Measurements from ENCODE around the gene MRM2. TPM values are rescaled to one million over a fixed set of nuclear protein-coding genes. Genes with fewer than 3 reads are reported as not detected.
"Not testable (repeated sequence)": the region's sequence is repeated elsewhere in the genome, so short reads cannot be mapped to it uniquely, and the experiment has no call there.

MRM2 gene
- total and polyA plus RNA-seq, 4 donors = 9.7 to 14.9 (median 11.8) TPM

- not testable (repeated sequence) for H3K4me1 ChIP-seq (ENCODE audit: control insufficient read depth in 4 of 4, insufficient read depth in 4 of 4, low read length in 3 of 4); H3K9me3 ChIP-seq (ENCODE audit: control insufficient read depth in 4 of 4, low read length in 3 of 4); DNase-seq (ENCODE audit: low spot score); H3K27ac ChIP-seq (ENCODE audit: low read depth in 1 of 2, low read length in 2 of 2); H3K4me3 ChIP-seq (ENCODE audit: low read depth in 1 of 3, low read length in 3 of 3); H3K9ac ChIP-seq (ENCODE audit: low read depth in 1 of 2, low read length in 2 of 2); H3K27me3 ChIP-seq (ENCODE audit: control insufficient read depth in 4 of 4, insufficient read depth in 4 of 4, low read length in 3 of 4)
- peak; percentile 26 for TF ChIP-seq NR2F2 (IDR thresholded peaks at IDR 0.05)
- 76% methylated on average over 13 of the region's 18 CpGs for WGBS
- peaks cover 0 to 12% (median 4%) of the 10 kb centered on the region in 4 donors for H3K36me3 ChIP-seq (ENCODE audit: control insufficient read depth in 4 of 4, insufficient read depth in 3 of 4, low read depth in 1 of 4, low read length in 3 of 4)
These were observed 27.3 kb upstream of the MRM2 start for GRCh38 chr7:2269089-2269990.

- H3K27me3 ChIP-seq (ENCODE audit: control insufficient read depth in 4 of 4, insufficient read depth in 4 of 4, low read length in 3 of 4) = no peaks in the 10 kb centered on the region
- H3K4me3 ChIP-seq (ENCODE audit: low read depth in 1 of 3, low read length in 3 of 3) = no peak overlapping the region
- TF ChIP-seq ZBTB33 (IDR thresholded peaks at IDR 0.05) = no peak
- no peak for TF ChIP-seq JUND (IDR thresholded peaks at IDR 0.05)
- no peak for TF ChIP-seq REST (IDR thresholded peaks at IDR 0.05)
- TF ChIP-seq GABPA (IDR thresholded peaks at IDR 0.05 in 1 of 2, conservative IDR thresholded peaks at IDR 0.05 in 1 of 2) = no peak
- TF ChIP-seq HNF4G (IDR thresholded peaks at IDR 0.05) = no peak
- TF ChIP-seq TAF1 (conservative IDR thresholded peaks at IDR 0.05) = no peak
- no peak for TF ChIP-seq CTCF (IDR thresholded peaks at IDR 0.05; ENCODE audit: low read depth, low read length, missing input control)
- TF ChIP-seq RAD21 (IDR thresholded peaks at IDR 0.05) = no peak
- TF ChIP-seq YY1 (IDR thresholded peaks at IDR 0.05) = no peak
- no peak for TF ChIP-seq FOXA2 (IDR thresholded peaks at IDR 0.05)
- TF ChIP-seq ATF3 (IDR thresholded peaks at IDR 0.05) = no peak
- TF ChIP-seq FOXA1 (IDR thresholded peaks at IDR 0.05) = no peak
- TF ChIP-seq NR2F2 (IDR thresholded peaks at IDR 0.05) = no peak
- TF ChIP-seq EGR1 (IDR thresholded peaks at IDR 0.05; ENCODE audit: low read depth in 2 of 2) = no peak
- TF ChIP-seq SP1 (IDR thresholded peaks at IDR 0.05) = no peak
- no peak for TF ChIP-seq MAX (IDR thresholded peaks at IDR 0.05)
- TF ChIP-seq RXRA (IDR thresholded peaks at IDR 0.05) = no peak
- peaks cover 0 to 19% (median 6%) of the 10 kb centered on the region in 4 donors for H3K36me3 ChIP-seq (ENCODE audit: control insufficient read depth in 4 of 4, insufficient read depth in 3 of 4, low read depth in 1 of 4, low read length in 3 of 4)
- H3K9ac ChIP-seq (ENCODE audit: low read depth in 1 of 2, low read length in 2 of 2) = no peak overlapping the region
- 77% methylated on average over 10 of the region's 10 CpGs for WGBS
- H3K4me1 ChIP-seq (ENCODE audit: control insufficient read depth in 4 of 4, insufficient read depth in 4 of 4, low read length in 3 of 4) = no peaks in the 10 kb centered on the region
- no peaks in the 10 kb centered on the region for H3K9me3 ChIP-seq (ENCODE audit: control insufficient read depth in 4 of 4, low read length in 3 of 4)
- no peak for DNase-seq (ENCODE audit: low spot score)
- H3K27ac ChIP-seq (ENCODE audit: low read depth in 1 of 2, low read length in 2 of 2) = no peak overlapping the region
These were observed 24.9 kb upstream of the MRM2 start for GRCh38 chr7:2266911-2267310.
